Measurements from ENCODE around the gene TTYH2.

DNA sequence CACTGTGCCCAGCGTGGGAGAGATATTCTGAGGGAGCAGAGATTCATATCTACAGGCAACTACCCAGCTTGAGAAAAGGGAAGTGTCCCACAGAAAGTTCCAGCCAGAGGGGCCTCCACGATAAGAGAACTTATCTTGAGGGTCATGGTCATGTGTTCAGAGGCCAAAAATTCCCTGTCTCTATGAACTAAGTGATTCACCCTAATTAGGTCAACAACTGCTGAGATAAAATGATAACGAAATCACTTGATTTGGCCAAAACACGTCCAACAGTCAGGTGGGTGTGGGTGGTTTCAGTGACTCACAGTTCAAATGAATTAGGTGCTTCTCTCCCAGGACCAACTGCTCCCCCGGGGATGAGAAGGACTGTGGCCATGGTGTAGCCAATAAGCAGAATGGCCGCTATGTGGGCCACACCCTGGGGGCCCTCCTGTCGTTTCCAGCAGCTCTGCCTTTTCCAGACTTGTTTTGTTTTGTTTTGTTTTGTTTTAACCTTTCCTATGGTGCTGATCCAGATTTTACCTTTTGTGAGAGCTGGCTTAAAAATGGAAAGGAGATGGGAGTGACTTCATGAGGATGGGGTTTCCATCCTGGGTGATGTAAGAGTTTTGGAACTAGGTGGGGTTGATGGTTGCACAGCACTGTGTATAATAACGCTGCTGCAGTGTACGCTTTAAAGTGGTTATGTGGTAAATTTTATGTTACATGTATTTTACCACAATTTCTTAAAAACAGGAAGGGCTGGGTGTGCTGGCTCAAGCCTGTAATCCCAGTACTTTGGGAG, 69.4 kb downstream of the TTYH2 start:
- TF ChIP-seq, protein P1, sequence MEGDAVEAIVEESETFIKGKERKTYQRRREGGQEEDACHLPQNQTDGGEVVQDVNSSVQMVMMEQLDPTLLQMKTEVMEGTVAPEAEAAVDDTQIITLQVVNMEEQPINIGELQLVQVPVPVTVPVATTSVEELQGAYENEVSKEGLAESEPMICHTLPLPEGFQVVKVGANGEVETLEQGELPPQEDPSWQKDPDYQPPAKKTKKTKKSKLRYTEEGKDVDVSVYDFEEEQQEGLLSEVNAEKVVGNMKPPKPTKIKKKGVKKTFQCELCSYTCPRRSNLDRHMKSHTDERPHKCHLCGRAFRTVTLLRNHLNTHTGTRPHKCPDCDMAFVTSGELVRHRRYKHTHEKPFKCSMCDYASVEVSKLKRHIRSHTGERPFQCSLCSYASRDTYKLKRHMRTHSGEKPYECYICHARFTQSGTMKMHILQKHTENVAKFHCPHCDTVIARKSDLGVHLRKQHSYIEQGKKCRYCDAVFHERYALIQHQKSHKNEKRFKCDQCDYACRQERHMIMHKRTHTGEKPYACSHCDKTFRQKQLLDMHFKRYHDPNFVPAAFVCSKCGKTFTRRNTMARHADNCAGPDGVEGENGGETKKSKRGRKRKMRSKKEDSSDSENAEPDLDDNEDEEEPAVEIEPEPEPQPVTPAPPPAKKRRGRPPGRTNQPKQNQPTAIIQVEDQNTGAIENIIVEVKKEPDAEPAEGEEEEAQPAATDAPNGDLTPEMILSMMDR (IDR thresholded peaks at IDR 0.05; ENCODE audit: poor library complexity, severe bottlenecking), result no peak
- TF ChIP-seq EP300 (conservative IDR thresholded peaks at IDR 0.05; ENCODE audit: poor library complexity, severe bottlenecking), result no peak
- TF ChIP-seq, protein P2, sequence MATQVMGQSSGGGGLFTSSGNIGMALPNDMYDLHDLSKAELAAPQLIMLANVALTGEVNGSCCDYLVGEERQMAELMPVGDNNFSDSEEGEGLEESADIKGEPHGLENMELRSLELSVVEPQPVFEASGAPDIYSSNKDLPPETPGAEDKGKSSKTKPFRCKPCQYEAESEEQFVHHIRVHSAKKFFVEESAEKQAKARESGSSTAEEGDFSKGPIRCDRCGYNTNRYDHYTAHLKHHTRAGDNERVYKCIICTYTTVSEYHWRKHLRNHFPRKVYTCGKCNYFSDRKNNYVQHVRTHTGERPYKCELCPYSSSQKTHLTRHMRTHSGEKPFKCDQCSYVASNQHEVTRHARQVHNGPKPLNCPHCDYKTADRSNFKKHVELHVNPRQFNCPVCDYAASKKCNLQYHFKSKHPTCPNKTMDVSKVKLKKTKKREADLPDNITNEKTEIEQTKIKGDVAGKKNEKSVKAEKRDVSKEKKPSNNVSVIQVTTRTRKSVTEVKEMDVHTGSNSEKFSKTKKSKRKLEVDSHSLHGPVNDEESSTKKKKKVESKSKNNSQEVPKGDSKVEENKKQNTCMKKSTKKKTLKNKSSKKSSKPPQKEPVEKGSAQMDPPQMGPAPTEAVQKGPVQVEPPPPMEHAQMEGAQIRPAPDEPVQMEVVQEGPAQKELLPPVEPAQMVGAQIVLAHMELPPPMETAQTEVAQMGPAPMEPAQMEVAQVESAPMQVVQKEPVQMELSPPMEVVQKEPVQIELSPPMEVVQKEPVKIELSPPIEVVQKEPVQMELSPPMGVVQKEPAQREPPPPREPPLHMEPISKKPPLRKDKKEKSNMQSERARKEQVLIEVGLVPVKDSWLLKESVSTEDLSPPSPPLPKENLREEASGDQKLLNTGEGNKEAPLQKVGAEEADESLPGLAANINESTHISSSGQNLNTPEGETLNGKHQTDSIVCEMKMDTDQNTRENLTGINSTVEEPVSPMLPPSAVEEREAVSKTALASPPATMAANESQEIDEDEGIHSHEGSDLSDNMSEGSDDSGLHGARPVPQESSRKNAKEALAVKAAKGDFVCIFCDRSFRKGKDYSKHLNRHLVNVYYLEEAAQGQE (IDR thresholded peaks at IDR 0.05; ENCODE audit: borderline replicate concordance), result no peak
- no peak for TF ChIP-seq SMC3 (conservative IDR thresholded peaks at IDR 0.05; ENCODE audit: poor library complexity)
- no peak for TF ChIP-seq EZH2 (IDR thresholded peaks at IDR 0.05; ENCODE audit: borderline replicate concordance, insufficient read depth, low read length, poor library complexity, severe bottlenecking)
- no peak for TF ChIP-seq POLR2AphosphoS5 (IDR thresholded peaks at IDR 0.05)
- TF ChIP-seq RAD21 (conservative IDR thresholded peaks at IDR 0.05), result no peak
- TF ChIP-seq TAF1 (IDR thresholded peaks at IDR 0.05; ENCODE audit: low read depth), result no peak
- TF ChIP-seq MXI1 (conservative IDR thresholded peaks at IDR 0.05; ENCODE audit: poor library complexity, severe bottlenecking), result no peak
